Naive thymus-derived CD8-positive, alpha-beta T cell (primary cell): ENCODE results near the gene THSD1. TPM values are rescaled to one million over a fixed set of nuclear protein-coding genes. Genes with fewer than 3 reads are reported as not detected.
"Not testable (repeated sequence)": the region's sequence is repeated elsewhere in the genome, so short reads cannot be mapped to it uniquely, and the experiment has no call there.

Experiments used
- ATAC-seq, 2 donors: fragments of 150-1000 bp; cut with Tn5 transposase in 1 of 2; sonication (Bioruptor Pico), chemical (Tn5 transposase) in 1 of 2; 1 replicate in 1 of 2; 2 replicates in 1 of 2; pipeline ENCODE4 v1.10.0; 2021; ENCODE audit warnings: mild to moderate bottlenecking in 2 of 2, moderate library complexity in 2 of 2
- POLR2A ChIA-PET: fragments of 350-600 bp; sonication (Branson Sonifier 250); formaldehyde crosslinking; loops from one replicate; lab custom pipeline; 2021; ENCODE audit warnings: antibody characterized with exemption; lab: Charles Lee
- DNase-seq, 10 donors: peaks; one replicate each; pipeline versions ENCODE4 v3.0.0 to v3.0.0-alpha.2; 2020 to 2022
- H3K27ac Mint-ChIP-seq, 10 donors: one replicate each; pipeline ENCODE4 v1.8.0; 2020 to 2022; ENCODE audit warnings: mild to moderate bottlenecking in 10 of 10, mixed read lengths in 10 of 10, moderate library complexity in 4 of 10, inconsistent platforms in 1 of 10
- H3K27me3 Mint-ChIP-seq, 5 donors: one replicate each; pipeline ENCODE4 v1.8.0; 2021 to 2022; ENCODE audit warnings: mixed read lengths in 5 of 5
- H3K36me3 Mint-ChIP-seq, 3 donors: one replicate each; pipeline ENCODE4 v1.8.0; 2020 to 2022; ENCODE audit warnings: mixed read lengths in 3 of 3, mild to moderate bottlenecking in 2 of 3, inconsistent platforms in 1 of 3
- H3K4me1 Mint-ChIP-seq, 4 donors: one replicate each; pipeline ENCODE4 v1.8.0; 2021 to 2022; ENCODE audit warnings: mixed read lengths in 4 of 4
- H3K4me3 Mint-ChIP-seq, 10 donors: one replicate each; pipeline ENCODE4 v1.8.0; 2020 to 2022; ENCODE audit warnings: mild to moderate bottlenecking in 10 of 10, mixed read lengths in 10 of 10, moderate library complexity in 6 of 10, inconsistent platforms in 1 of 10
- H3K9me3 Mint-ChIP-seq, 9 donors: one replicate each; pipeline ENCODE4 v1.8.0; 2020 to 2022; ENCODE audit warnings: mixed read lengths in 9 of 9, mild to moderate bottlenecking in 3 of 9, inconsistent platforms in 1 of 9, moderate library complexity in 1 of 9
- polyA plus RNA-seq, 3 donors: library from polyadenylated mRNA; unstranded; fragments of 300-500 nt; fragmentation: Illumina TruSeq; gene quantifications; one replicate each; pipeline ENCODE4 v1.2.3, GENCODE V29; 2021
- total RNA-seq, 8 experiments: library from RNA in 2 of 8; stranded (reverse) in 2 of 8; gene quantifications; one replicate each; pipeline ENCODE4 v1.2.3 and lab custom pipeline; 2021 to 2026

The THSD1 gene
- total and polyA plus RNA-seq, 5 experiments from 2014 or later, result 0.23 to 1.1 (median 0.60) TPM; not detected in 2

DNA sequence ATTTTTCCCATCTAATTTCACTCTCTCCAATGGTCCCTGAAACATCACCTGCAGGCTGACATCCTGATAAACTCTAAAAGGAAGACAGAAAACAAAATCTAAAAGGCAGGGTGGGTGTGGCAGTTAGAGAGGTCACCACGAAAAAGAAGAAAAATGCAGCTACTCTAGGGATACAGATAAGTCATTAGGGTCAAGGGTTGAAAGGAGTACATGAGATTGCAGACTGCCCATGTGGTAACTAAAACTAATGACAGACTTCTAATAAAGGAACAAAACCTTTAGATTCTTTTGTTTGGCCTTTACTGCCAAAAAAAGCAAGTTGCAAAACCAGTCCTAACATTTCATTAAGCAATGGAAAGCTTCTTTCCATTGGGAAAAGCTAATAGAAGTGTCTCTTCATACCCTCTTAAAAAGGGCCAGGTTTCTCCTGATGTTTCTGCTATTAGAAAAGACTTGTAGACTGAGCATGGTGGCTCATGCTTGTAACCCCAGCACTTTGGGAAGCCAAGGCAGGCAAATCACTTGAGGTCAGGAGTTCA lies 31.0 kb downstream of the THSD1 start:
- Mint-ChIP-seq H3K4me1 (no peaks in the 10 kb centered on the region), H3K27me3 (no peaks in the 10 kb centered on the region), H3K36me3 (peaks cover 0 to 2% (median 0%) of the 10 kb centered on the region in 3 donors), H3K27ac (no peak overlapping the region), H3K4me3 (no peak overlapping the region), H3K9me3 (no peaks in the 10 kb centered on the region)
- ATAC-seq, result no peak
- POLR2A ChIA-PET, result no interaction called here
- DNase-seq, result no peak

DNA sequence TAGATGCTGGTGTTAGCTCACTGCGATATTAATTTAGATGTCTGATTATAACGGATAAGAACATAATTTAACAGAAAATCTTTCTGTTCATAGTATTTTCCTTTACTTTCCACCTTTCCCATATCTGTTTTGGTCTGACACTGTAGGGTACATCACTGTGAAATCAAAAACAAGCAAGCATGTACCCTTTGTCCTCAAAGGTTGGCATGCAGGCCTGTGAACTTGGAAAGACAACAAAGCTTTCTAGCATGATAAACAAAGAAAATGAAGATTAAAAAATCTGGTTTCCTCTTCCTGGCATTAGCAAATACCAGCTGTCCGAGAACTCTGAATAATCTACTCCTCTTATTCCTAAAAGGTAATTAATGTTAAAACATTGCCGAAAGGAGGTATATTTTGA lies 31.6 kb downstream of the THSD1 start:
- Mint-ChIP-seq H3K27me3 (no peaks in the 10 kb centered on the region), H3K4me1 (no peaks in the 10 kb centered on the region), H3K36me3 (peaks cover 0 to 2% (median 0%) of the 10 kb centered on the region in 3 donors), H3K27ac (no peak overlapping the region), H3K9me3 (no peaks in the 10 kb centered on the region), H3K4me3 (no peak overlapping the region)
- no peak for ATAC-seq
- POLR2A ChIA-PET, result no interaction called here
- no peak for DNase-seq

DNA sequence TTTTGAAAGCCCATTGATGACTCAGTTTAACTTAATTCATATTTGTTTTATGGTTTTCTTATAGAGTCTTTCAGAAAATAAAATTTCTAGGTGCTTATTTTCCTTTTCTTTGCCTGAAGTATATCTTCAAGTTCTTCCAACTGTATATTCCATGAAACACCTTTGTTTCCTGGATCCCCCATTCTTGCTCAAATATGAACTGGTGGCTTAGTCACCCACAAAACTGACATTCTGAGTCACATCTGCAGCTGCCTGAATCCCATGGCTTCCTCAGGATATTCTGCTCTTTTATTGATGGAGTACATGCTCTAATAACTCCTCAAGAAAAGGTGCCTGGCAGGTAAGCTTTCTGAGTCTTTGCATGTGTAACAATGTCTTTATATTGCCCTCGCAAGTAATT lies 32.7 kb downstream of the THSD1 start:
- H3K4me1 Mint-ChIP-seq, H3K36me3 Mint-ChIP-seq, POLR2A ChIA-PET, H3K27ac Mint-ChIP-seq, H3K27me3 Mint-ChIP-seq, H3K9me3 Mint-ChIP-seq, DNase-seq, H3K4me3 Mint-ChIP-seq, ATAC-seq: not testable (repeated sequence)

DNA sequence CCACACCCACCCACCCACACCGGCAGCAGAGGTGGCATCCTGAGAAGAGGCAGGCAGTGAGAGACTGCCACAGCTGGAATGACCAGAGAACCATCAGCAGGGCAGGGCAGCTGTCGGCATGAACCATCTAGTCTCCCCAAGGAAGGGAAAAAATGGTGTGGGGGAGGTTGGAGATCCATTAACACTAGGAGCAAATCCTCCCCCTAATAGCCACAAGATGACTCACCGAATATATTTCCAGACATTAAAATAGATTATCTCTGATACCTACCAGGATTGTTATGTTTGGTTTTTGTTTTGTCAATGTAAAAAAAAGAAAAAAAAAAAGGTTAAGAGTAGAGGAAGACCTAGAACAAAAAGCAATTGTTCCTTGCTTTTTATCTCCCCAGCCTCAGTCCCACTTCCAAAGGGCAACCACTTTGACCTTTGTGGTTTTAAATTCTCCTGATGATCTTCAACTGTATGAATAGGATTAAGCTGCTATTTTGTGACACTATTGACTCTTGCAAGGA lies 34.2 kb downstream of the THSD1 start:
- Mint-ChIP-seq H3K36me3 (no peaks in the 10 kb centered on the region), H3K27me3 (no peaks in the 10 kb centered on the region), H3K4me3 (no peak overlapping the region), H3K4me1 (no peaks in the 10 kb centered on the region), H3K27ac (no peak overlapping the region), H3K9me3 (no peaks in the 10 kb centered on the region)
- ATAC-seq (no peak), DNase-seq (no peak)
- POLR2A ChIA-PET, result no interaction called here

DNA sequence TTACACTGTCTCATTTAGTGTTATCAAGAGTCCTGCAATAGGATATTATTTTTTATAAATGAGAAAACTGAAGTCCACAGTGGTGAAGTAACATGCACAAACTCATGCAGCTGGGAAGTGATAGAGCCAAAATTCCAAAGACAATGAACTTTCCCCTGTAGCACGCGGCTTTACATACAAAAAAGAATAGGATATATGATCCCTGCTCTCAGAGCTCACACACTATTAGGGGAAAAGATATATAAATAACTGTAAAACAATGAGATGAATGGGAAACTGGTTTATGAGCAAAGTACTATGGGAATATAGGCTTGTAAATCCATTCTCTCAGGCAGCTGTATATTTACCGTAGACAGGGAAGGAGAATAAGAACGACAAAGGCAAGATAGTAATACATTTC lies 39.7 kb downstream of the THSD1 start:
- peaks cover 0 to 7% (median 0%) of the 10 kb centered on the region in 3 donors for H3K36me3 Mint-ChIP-seq
- DNase-seq (no peak), ATAC-seq (no peak)
- no peak overlapping the region for H3K4me3 Mint-ChIP-seq
- peaks cover 1 to 14% (median 8%) of the 10 kb centered on the region in 5 donors for H3K27me3 Mint-ChIP-seq
- H3K9me3 Mint-ChIP-seq, result no peaks in the 10 kb centered on the region
- H3K4me1 Mint-ChIP-seq, result no peaks in the 10 kb centered on the region
- POLR2A ChIA-PET, result no interaction called here
- no peak overlapping the region for H3K27ac Mint-ChIP-seq

DNA sequence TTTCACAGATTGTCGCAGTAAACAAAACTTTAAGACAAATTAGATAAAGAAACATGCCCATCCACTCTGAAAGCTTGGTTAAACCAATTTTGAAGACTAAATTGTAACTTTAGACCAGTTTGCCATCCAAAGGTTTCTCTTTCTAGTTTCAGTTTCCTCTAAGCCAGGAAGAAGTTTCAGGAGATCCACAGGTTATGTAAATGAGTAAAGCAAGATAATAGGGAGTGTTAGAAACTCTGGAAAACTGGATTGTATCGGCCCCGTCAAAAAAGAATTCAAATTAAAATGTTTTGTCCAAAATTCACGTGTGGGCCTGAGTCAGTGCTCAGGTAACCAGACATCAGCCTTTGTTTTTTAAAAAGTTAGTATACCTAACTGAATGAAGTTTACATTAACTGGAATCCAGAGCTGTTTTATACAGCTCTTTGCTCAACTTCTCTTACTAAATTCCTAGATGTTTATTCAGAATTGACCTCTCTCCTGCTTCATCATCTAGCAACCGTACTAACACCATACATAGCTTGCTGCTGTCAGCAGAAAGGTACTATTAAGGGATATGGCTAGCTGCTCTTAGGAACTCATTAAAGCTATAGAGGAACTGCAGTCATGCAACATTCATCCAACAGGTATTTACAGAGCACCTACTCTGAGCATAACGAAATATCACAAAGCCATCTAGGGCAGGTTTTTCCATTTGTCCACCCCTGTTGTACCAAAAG lies 43.6 kb downstream of the THSD1 start:
- H3K9me3 Mint-ChIP-seq, DNase-seq, H3K27ac Mint-ChIP-seq, H3K4me3 Mint-ChIP-seq, H3K36me3 Mint-ChIP-seq, H3K4me1 Mint-ChIP-seq, ATAC-seq, POLR2A ChIA-PET: not testable (repeated sequence)
- H3K27me3 Mint-ChIP-seq, result peaks cover 1 to 20% (median 16%) of the 10 kb centered on the region in 5 donors

DNA sequence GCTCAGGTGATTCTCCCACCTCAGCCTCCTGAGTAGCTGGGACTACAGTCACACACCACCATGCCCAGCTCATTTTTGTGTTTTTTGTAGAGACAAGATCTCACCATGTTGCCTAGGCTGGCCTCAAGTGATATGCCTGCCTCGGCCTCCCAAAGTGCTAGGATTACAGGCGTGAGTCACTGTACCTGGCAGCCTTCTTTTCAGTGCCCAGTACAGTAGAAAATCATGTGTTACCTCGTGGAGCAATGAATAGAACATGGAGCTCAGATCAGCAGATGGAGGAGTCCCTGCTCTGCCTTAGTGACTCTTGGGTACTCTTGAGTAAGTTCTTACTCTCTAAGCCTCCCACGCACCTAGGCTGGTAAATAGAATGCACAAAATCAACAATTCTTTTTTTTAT lies 44.7 kb downstream of the THSD1 start:
- no peaks in the 10 kb centered on the region for H3K4me1 Mint-ChIP-seq
- H3K9me3 Mint-ChIP-seq, result no peaks in the 10 kb centered on the region
- DNase-seq, result no peak
- H3K27ac Mint-ChIP-seq, result no peak overlapping the region
- no peak for ATAC-seq
- POLR2A ChIA-PET, result no interaction called here
- peaks cover 0 to 7% (median 0%) of the 10 kb centered on the region in 3 donors for H3K36me3 Mint-ChIP-seq
- H3K27me3 Mint-ChIP-seq, result peaks cover 1 to 29% (median 21%) of the 10 kb centered on the region in 5 donors
- no peak overlapping the region for H3K4me3 Mint-ChIP-seq

DNA sequence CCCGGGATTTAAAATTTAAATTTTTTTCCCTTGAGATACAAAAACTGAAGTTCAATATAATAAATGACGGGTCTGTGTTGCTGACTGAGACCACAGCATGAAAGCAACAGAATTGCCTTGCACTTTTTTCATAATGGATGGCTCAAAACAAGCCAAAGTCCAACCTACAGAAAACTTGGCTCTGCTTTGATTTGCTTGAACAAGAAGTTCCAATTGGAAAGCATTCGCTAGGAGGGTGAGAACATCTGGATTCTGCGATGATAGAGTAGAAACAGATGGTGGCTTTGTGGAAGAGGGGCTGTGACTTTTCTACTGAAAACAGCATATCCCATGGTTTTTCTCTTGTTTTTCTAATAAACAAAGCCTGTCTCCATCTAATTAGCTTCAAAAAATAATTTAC lies 46.4 kb downstream of the THSD1 start:
- POLR2A ChIA-PET, result no interaction called here
- Mint-ChIP-seq H3K4me1 (no peaks in the 10 kb centered on the region), H3K4me3 (no peak overlapping the region), H3K9me3 (no peaks in the 10 kb centered on the region), H3K36me3 (peaks cover 0 to 7% (median 0%) of the 10 kb centered on the region in 3 donors), H3K27me3 (peaks cover 3 to 25% (median 20%) of the 10 kb centered on the region in 5 donors), H3K27ac (no peak overlapping the region)
- ATAC-seq, result no peak
- no peak for DNase-seq

DNA sequence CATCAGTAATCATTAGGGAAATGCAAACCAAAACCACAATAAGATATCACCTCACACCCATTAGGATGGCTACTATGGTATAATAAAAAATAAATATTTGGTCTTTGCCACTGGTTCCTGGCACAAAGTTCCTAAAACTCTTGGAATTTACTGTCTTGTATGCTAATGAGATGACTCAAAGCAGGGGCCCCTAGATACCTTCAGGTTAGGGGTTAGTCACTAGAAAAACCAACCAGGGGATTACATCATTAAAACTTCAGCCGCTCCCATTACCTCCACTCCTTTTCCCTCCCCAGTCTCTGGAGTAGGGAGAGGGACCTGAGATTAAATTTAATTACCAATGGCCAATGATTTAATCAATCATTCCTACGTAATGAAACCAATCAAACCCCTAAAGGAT lies 49.6 kb downstream of the THSD1 start:
- Mint-ChIP-seq H3K4me3 (no peak overlapping the region), H3K27me3 (peaks cover 4 to 21% (median 17%) of the 10 kb centered on the region in 5 donors), H3K27ac (no peak overlapping the region), H3K4me1 (no peaks in the 10 kb centered on the region), H3K36me3 (no peaks in the 10 kb centered on the region), H3K9me3 (no peaks in the 10 kb centered on the region)
- ATAC-seq, result no peak
- POLR2A ChIA-PET, result interaction anchor here (0.6 kb wide), 1 partner anchor 116 kb away, joined by 7 read pairs; no protein-coding TSS in a partner anchor
- DNase-seq, result no peak

DNA sequence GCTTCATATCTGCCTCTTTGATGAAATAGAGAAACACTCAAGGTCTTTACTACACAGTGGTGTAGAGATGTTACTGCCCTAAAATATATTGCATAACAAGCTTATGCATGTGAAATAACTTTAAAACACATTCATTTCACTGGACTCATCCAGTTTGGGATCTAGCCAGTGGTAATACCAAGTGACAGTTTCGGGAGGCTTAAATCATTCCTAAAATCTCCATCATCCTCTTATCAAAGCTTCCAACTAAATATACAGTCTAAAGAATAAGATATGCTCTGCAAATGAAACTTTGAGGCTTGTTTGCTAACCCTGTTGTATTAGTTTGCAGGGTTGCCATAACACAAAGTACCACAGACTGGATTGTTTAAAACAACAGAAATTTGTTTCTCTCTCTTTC lies 52.8 kb downstream of the THSD1 start:
- POLR2A ChIA-PET, result no interaction called here
- no peaks in the 10 kb centered on the region for H3K9me3 Mint-ChIP-seq
- H3K4me1 Mint-ChIP-seq, result no peaks in the 10 kb centered on the region
- H3K27ac Mint-ChIP-seq, result no peak overlapping the region
- H3K36me3 Mint-ChIP-seq, result no peaks in the 10 kb centered on the region
- DNase-seq, result no peak
- no peak for ATAC-seq
- H3K4me3 Mint-ChIP-seq, result no peak overlapping the region
- H3K27me3 Mint-ChIP-seq, result peaks cover 7 to 24% (median 17%) of the 10 kb centered on the region in 5 donors

DNA sequence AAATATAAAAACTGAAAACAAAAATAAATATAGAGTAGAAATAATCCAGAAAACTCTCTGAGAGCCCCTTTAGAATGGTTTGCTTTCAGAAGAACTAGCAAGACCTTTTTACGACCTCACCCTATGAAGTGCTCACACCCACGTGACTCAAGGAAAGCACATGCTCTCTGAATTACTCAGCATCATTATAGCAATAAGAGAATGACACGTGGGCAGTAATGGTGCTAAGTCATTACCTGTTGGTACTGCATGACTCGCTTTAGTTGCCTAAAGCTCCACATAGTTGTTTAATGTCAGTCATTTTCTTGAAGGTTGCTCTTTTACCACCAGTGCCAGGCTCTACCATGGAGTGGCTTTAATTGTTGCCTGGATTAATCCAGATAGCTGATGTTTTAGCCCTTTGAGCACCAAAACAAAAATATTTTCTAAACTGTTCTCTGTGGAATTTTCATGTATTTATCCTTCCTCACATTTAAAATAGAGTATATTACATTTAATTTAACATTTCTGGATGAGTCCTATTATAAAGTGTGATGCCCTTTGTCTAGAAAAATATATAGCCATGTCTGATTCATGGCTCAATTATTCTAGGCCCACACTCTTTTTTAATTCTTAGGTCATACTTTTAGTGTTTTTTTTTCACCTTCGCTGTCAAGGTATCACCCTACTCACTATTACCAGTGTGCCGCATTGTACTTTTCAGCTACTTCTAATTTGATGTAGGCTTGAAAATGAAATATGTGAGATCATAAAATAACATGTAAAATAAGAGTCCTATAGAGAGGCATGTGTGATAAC lies 56.8 kb downstream of the THSD1 start:
- DNase-seq (no peak), ATAC-seq (no peak)
- no peak overlapping the region for H3K4me3 Mint-ChIP-seq
- H3K27ac Mint-ChIP-seq, result no peak overlapping the region
- H3K9me3 Mint-ChIP-seq, result no peaks in the 10 kb centered on the region
- no peaks in the 10 kb centered on the region for H3K36me3 Mint-ChIP-seq
- H3K4me1 Mint-ChIP-seq, result no peaks in the 10 kb centered on the region
- peaks cover 5 to 12% (median 9%) of the 10 kb centered on the region in 5 donors for H3K27me3 Mint-ChIP-seq
- POLR2A ChIA-PET, result no interaction called here

DNA sequence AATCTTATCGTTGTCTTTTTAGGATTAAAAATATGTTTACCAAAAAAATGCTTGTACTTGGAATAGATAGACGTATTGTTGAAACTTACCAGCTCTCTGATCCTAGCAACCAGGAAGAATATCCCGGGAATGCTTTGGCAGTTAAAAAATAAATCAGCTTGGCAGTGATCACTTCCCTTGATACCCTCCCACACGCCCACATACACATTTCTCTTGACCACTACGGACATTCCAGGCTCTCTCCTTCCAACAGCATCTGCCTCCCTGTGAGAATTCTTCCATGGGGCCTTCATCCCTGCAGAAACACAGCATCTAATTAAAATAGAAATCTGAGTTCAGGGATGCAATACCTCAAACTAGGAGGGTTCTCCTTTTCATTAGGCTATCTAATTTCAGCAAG lies 57.9 kb downstream of the THSD1 start:
- Mint-ChIP-seq H3K4me3 (no peak overlapping the region), H3K36me3 (no peaks in the 10 kb centered on the region), H3K9me3 (no peaks in the 10 kb centered on the region), H3K4me1 (no peaks in the 10 kb centered on the region), H3K27me3 (peaks cover 5 to 12% (median 9%) of the 10 kb centered on the region in 5 donors), H3K27ac (no peak overlapping the region)
- no peak for ATAC-seq
- POLR2A ChIA-PET, result interaction anchor here (0.8 kb wide), 1 partner anchor 102 kb away, joined by 3 read pairs; no protein-coding TSS in a partner anchor
- DNase-seq, result no peak
